Transverse colon (tissue), 4 donors: ENCODE measurements around the gene GALNT2. TPM values are rescaled to one million over a fixed set of nuclear protein-coding genes. Genes with fewer than 3 reads are reported as not detected.

Experiments used
- DNase-seq: peaks from one replicate; pipeline ENCODE4 v3.0.0-alpha.2; 2019
- H3K27ac ChIP-seq, 4 donors: fragments of 200-600 bp; sonication (generic); 2 replicates each; pipeline ENCODE4 v1.5.1; 2016 to 2018; ENCODE audit warnings: inconsistent platforms in 4 of 4
- H3K27me3 ChIP-seq: fragments of 200-600 bp; sonication (generic); 2 replicates; pipeline ENCODE4 v1.5.1; 2017; ENCODE audit warnings: inconsistent platforms
- H3K36me3 ChIP-seq, 4 donors: fragments of 200-600 bp; sonication (generic); 2 replicates each; pipeline ENCODE4 v1.5.1; 2017 to 2019; ENCODE audit warnings: inconsistent platforms in 4 of 4
- H3K4me1 ChIP-seq, 4 donors: fragments of 200-600 bp; sonication (generic); 2 replicates each; pipeline ENCODE4 v1.5.1; 2017 to 2020; ENCODE audit warnings: inconsistent platforms in 4 of 4
- H3K4me3 ChIP-seq, 4 donors: fragments of 200-600 bp; sonication (generic); 1 replicate in 1 of 4; 2 replicates in 3 of 4; pipeline versions ENCODE4 v1.5.1 to v1.6.1; 2017 to 2019; ENCODE audit warnings: inconsistent platforms in 4 of 4
- H3K9me3 ChIP-seq, 2 donors: fragments of 200-600 bp; sonication (generic); 2 replicates each; pipeline ENCODE4 v1.5.1; 2017 to 2019; ENCODE audit warnings: inconsistent platforms in 2 of 2
- EP300 ChIP-seq: sonication (generic); formaldehyde crosslinking; IDR thresholded peaks from one replicate; pipeline ENCODE4 v1.6.1; 2017; ENCODE audit warnings: antibody characterized with exemption, low read depth
- POLR2A ChIP-seq: fragments of 450-650 bp; IDR thresholded peaks from one replicate; pipeline ENCODE4 v1.6.1; 2016; ENCODE audit warnings: antibody characterized with exemption, mild to moderate bottlenecking, moderate library complexity
- POLR2AphosphoS5 ChIP-seq, 3 donors: sonication (generic); formaldehyde crosslinking; IDR thresholded peaks; one replicate each; pipeline ENCODE4 v1.6.1; 2016; ENCODE audit warnings: antibody characterized with exemption in 3 of 3
- WGBS, 2 donors: methylation state at CpG; one replicate each; pipeline ENCODE4 v1.1.5; 2018; ENCODE audit warnings: low coverage in 1 of 2; 5-methylcytosine and 5-hydroxymethylcytosine counted together
- in situ Hi-C, 4 donors: fragments of 200-750 bp; cut with MboI; loops; one replicate each; pipeline versions ENCODE4 v1.15.0 to v1.15.1; 2017; ENCODE audit warnings: low sequenced_read_pairs in 3 of 4, low pct_ligation_motif_present in 1 of 4, low pct_unique_long_range_greater_than_20kb in 1 of 4
- intact Hi-C: fragments of 100-400 bp; cut with DNase I; formaldehyde crosslinking; loops from one replicate; pipeline ENCODE4 v1.15.1; 2023; ENCODE audit warnings: low total_unique reads
- total RNA-seq, 4 donors: library from RNA; depleted of rRNA; stranded (reverse); fragments of >200 nt; gene quantifications; one replicate each; pipeline ENCODE4 v1.1.0, GENCODE V29; 2016
- TF ChIP-seq, protein P1 (sequence below), 5 experiments: fragments of 200-600 bp in 3 of 5; fragments of 450-650 bp in 2 of 5; sonication (generic) in 3 of 5; IDR thresholded peaks; 1 replicate in 2 of 5; 2 replicates in 3 of 5; pipeline ENCODE4 v1.5.1; 2016 to 2017; ENCODE audit warnings: antibody characterized with exemption in 5 of 5, inconsistent platforms in 3 of 5, mild to moderate bottlenecking in 2 of 5, moderate library complexity in 1 of 5

GALNT2 gene
- total RNA-seq, 4 donors from 2014 or later = 16.5 to 48.8 (median 36.8) TPM

DNA sequence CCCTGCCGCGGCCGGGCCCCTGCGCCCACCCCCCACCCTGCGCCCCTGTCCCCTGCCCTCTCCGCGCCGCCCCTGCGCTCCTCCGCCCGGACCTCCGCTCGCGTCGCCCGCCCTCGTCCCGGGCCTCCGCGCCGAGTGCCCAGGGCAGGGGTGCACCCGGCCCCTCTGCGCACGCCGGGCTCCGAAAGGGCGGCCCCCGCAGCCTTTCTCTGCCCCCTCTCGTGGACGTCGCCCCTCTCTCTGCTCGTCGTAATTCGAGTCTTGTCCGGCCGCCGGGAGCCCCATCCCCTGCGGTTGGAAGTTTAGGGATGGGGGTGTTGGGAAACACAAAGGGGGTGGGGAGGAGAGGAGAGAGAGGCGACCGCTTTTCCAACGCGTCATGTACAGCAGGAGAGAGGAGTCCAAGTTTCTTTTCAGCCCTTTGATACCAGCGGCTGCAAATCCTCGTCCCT lies 407 bp downstream of the GALNT2 start:
- intact Hi-C loops (no loop called here), in situ Hi-C loops (no loop called here)
- H3K4me1 ChIP-seq = peaks cover 0 to 33% (median 18%) of the 10 kb centered on the region in 4 donors

DNA sequence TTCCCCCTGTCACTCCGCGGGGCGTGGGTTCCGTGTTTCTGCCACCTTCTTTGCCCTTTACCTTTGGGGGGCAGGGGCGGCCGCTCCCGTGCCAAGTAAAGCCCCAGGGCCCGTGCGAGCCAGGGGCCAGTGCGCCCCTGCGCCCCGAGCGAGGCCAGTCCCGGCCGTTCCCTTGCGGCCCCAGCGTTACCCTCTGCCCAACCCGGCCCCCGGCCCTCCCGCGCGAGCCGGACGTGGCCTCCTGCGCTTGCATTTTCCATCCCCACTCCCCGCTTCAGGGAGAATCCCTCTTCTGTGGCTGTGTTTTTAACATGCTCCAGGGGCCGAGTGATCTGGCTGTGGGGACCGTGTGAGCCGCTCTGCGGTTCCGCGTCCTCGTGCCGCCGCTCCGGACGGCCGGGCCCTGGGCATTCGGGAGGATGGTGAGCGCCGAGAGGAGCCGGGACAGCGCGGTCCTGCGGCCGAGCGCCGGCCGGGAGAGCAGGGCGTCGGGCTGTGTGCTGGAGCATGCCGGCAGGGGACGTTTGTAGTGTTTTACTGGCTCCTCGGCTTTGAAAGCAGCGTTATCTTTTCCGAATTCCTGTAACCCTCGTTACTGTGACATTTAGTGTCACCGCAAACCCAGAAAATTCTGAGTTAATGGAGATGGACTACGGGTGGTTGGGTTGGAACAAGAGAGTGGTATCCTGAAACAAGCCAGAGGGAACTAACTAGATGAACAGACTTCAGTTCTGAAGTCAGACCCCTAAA lies 1.0 kb downstream of the GALNT2 start:
- in situ Hi-C loops (no loop called here), intact Hi-C loops (no loop called here)
- Histone ChIP-seq H3K36me3 (no peaks in the 10 kb centered on the region), H3K9me3 (no peaks in the 10 kb centered on the region), H3K4me3 (peak overlapping the region; percentile 71 to 96 (median 88)), H3K27me3 (no peaks in the 10 kb centered on the region), H3K4me1 (peaks cover 0 to 34% (median 18%) of the 10 kb centered on the region in 4 donors), H3K27ac (peak overlapping the region; percentile 92 to 96 (median 96))
- DNase-seq = peak; percentile 48
- TF ChIP-seq, protein P1, sequence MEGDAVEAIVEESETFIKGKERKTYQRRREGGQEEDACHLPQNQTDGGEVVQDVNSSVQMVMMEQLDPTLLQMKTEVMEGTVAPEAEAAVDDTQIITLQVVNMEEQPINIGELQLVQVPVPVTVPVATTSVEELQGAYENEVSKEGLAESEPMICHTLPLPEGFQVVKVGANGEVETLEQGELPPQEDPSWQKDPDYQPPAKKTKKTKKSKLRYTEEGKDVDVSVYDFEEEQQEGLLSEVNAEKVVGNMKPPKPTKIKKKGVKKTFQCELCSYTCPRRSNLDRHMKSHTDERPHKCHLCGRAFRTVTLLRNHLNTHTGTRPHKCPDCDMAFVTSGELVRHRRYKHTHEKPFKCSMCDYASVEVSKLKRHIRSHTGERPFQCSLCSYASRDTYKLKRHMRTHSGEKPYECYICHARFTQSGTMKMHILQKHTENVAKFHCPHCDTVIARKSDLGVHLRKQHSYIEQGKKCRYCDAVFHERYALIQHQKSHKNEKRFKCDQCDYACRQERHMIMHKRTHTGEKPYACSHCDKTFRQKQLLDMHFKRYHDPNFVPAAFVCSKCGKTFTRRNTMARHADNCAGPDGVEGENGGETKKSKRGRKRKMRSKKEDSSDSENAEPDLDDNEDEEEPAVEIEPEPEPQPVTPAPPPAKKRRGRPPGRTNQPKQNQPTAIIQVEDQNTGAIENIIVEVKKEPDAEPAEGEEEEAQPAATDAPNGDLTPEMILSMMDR (IDR thresholded peaks at IDR 0.05) = no peak
- no peak for TF ChIP-seq POLR2A
- no peak for TF ChIP-seq POLR2AphosphoS5 (IDR thresholded peaks at IDR 0.05)
- no peak for TF ChIP-seq EP300
- 0% methylated on average over 1 to 46 of the region's 59 CpGs for WGBS, 2 donors

More for the DNA sequence above, 407 bp downstream of the GALNT2 start:
- no peaks in the 10 kb centered on the region for H3K27me3 ChIP-seq
- H3K36me3 ChIP-seq = no peaks in the 10 kb centered on the region
- no peak for TF ChIP-seq EP300
- TF ChIP-seq, protein P1 (IDR thresholded peaks at IDR 0.05) = no peak
- TF ChIP-seq POLR2AphosphoS5 (IDR thresholded peaks at IDR 0.05) = no peak
- no peak for TF ChIP-seq POLR2A
- DNase-seq = peak; percentile 40
- H3K27ac ChIP-seq = peak overlapping the region; percentile 92 to 96 (median 96)
- H3K4me3 ChIP-seq = peak overlapping the region; percentile 71 to 96 (median 88)
- 0% methylated on average over 4 to 33 of the region's 44 CpGs for WGBS, 2 donors
- H3K9me3 ChIP-seq = peaks cover 2% of the 10 kb centered on the region in 2 donors

DNA sequence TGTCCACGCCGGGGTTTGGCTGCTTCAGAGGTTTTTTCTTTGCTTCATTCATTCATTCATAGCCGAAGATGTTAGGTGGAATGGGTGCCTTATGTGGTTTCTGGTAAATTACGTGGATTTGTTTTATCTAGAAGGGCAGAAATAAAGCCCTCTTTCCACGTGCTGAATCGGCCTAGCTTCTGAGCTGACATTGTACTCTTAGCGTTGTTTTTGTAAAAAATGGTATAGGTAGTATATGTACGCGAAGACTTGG lies 1.5 kb downstream of the GALNT2 start:
- Histone ChIP-seq H3K4me1 (peaks cover 0 to 34% (median 20%) of the 10 kb centered on the region in 4 donors), H3K9me3 (no peaks in the 10 kb centered on the region), H3K27me3 (no peaks in the 10 kb centered on the region), H3K36me3 (no peaks in the 10 kb centered on the region), H3K27ac (peak overlapping the region; percentile 92 to 96 (median 96)), H3K4me3 (peak overlapping the region; percentile 71 to 96 (median 88))
- WGBS, 2 donors = 12 to 14% methylated on average over 9 of the region's 9 CpGs
- in situ Hi-C loops (no loop called here), intact Hi-C loops (no loop called here)
- TF ChIP-seq POLR2A (no peak), EP300 (no peak), POLR2AphosphoS5 (IDR thresholded peaks at IDR 0.05) (no peak)
- TF ChIP-seq, protein P1 (IDR thresholded peaks at IDR 0.05) = no peak
- DNase-seq = no peak

GRCh38 chr1:230068952-230069684 lies 2.1 kb downstream of the GALNT2 start:
- H3K27me3 ChIP-seq = no peaks in the 10 kb centered on the region
- no peaks in the 10 kb centered on the region for H3K9me3 ChIP-seq
- H3K4me1 ChIP-seq = peaks cover 0 to 39% (median 24%) of the 10 kb centered on the region in 4 donors
- 29 to 30% methylated on average over 8 to 13 of the region's 13 CpGs for WGBS, 2 donors
- peak; percentile 18 for DNase-seq
- peak overlapping the region in 3 of 4 donors; percentile 92 to 96 (median 96) for H3K27ac ChIP-seq
- H3K36me3 ChIP-seq = no peaks in the 10 kb centered on the region
- intact Hi-C loops = no loop called here
- in situ Hi-C loops = no loop called here
- no peak for TF ChIP-seq POLR2A
- no peak for TF ChIP-seq EP300
- no peak for TF ChIP-seq POLR2AphosphoS5 (IDR thresholded peaks at IDR 0.05)
- TF ChIP-seq, protein P1 (IDR thresholded peaks at IDR 0.05) = no peak
- peak overlapping the region in 3 of 4 donors; percentile 71 to 96 (median 94) for H3K4me3 ChIP-seq
